ENCODE measurements around the gene CAGE1.
"Not testable (repeated sequence)": the region's sequence is repeated elsewhere in the genome, so short reads cannot be mapped to it uniquely, and the experiment has no call there.

Gene CAGE1

GRCh38 chr6:7335519-7335918 lies 54.0 kb downstream of the CAGE1 start:
- no peak for DNase-seq

- no peak for DNase-seq
Observed at GRCh38 chr6:7334685-7335084, 54.9 kb downstream of the CAGE1 start.

GRCh38 chr6:7332090-7332745 lies 57.3 kb downstream of the CAGE1 start:
- no peak for DNase-seq

- no peak for DNase-seq
Observed at GRCh38 chr6:7331452-7331851, 58.1 kb downstream of the CAGE1 start.

GRCh38 chr6:7328243-7328642 lies 61.3 kb downstream of the CAGE1 start:
- DNase-seq: no peak

GRCh38 chr6:7325750-7326149 lies 63.8 kb downstream of the CAGE1 start:
- no peak for DNase-seq

GRCh38 chr6:7324520-7324919 lies 65.0 kb downstream of the CAGE1 start:
- DNase-seq: no peak

- no peak for DNase-seq
Observed at GRCh38 chr6:7323074-7323473, 66.5 kb downstream of the CAGE1 start.

GRCh38 chr6:7321866-7322265 lies 67.7 kb downstream of the CAGE1 start:
- not testable (repeated sequence) for DNase-seq

- DNase-seq: not testable (repeated sequence)
Observed at GRCh38 chr6:7319406-7319805, 70.1 kb downstream of the CAGE1 start.

GRCh38 chr6:7317538-7317937 lies 72.0 kb downstream of the CAGE1 start:
- no peak for DNase-seq

GRCh38 chr6:7316658-7317533 lies 72.6 kb downstream of the CAGE1 start:
- no peak for DNase-seq

GRCh38 chr6:7315948-7316365 lies 73.6 kb downstream of the CAGE1 start:
- DNase-seq: no peak

- DNase-seq: not testable (repeated sequence)
Observed at GRCh38 chr6:7315087-7315947, 74.2 kb downstream of the CAGE1 start.

- DNase-seq: no peak
Observed at GRCh38 chr6:7314414-7314813, 75.1 kb downstream of the CAGE1 start.

GRCh38 chr6:7313505-7314165 lies 75.9 kb downstream of the CAGE1 start:
- DNase-seq: no peak

- peak; percentile 79 for DNase-seq
Observed at GRCh38 chr6:7312616-7313504, 76.7 kb downstream of the CAGE1 start, which contains the start of gene SSR1. Gene SSR1 (minus strand): TSS chr6:7313199. CDS start chr6:7313120, 79 bp downstream.

GRCh38 chr6:7311917-7312615 lies 77.5 kb downstream of the CAGE1 start:
- no peak for DNase-seq

GRCh38 chr6:7311176-7311575 lies 78.4 kb downstream of the CAGE1 start:
- no peak for DNase-seq

- DNase-seq: no peak
Observed at GRCh38 chr6:7309050-7309449, 80.5 kb downstream of the CAGE1 start.

GRCh38 chr6:7307533-7307932 lies 82.0 kb downstream of the CAGE1 start:
- DNase-seq: no peak
